Neuronal stem cell (in vitro differentiated cells): ENCODE data around the gene TPO.

Experiments used
- DNase-seq: peaks from one replicate; pipeline ENCODE4 v3.0.0-alpha.2; 2013; ENCODE audit warnings: low spot score
- H2AFZ ChIP-seq: one replicate; pipeline ENCODE4 v1.6.1; 2013; ENCODE audit warnings: mild to moderate bottlenecking, low read length, inconsistent platforms
- H2AK5ac ChIP-seq: 2 replicates; pipeline ENCODE4 v1.6.1; 2013; ENCODE audit warnings: low read depth, mild to moderate bottlenecking, inconsistent platforms, low read length, moderate library complexity, mixed read lengths
- H2BK120ac ChIP-seq: 2 replicates; pipeline ENCODE4 v1.6.1; 2013; ENCODE audit warnings: low read depth, mild to moderate bottlenecking, inconsistent platforms, low read length, moderate library complexity, mixed read lengths
- H2BK12ac ChIP-seq: one replicate; pipeline ENCODE4 v1.6.1; 2013; ENCODE audit warnings: low read length, inconsistent platforms
- H2BK15ac ChIP-seq: 2 replicates; pipeline ENCODE4 v1.6.1; 2013; ENCODE audit warnings: mild to moderate bottlenecking, low read length, inconsistent platforms, mixed read lengths
- H2BK5ac ChIP-seq: one replicate; pipeline ENCODE4 v1.6.1; 2013; ENCODE audit warnings: inconsistent platforms, mild to moderate bottlenecking, low read length, moderate library complexity
- H3K14ac ChIP-seq: one replicate; pipeline ENCODE4 v1.6.1; 2013; ENCODE audit warnings: low read length, inconsistent platforms
- H3K18ac ChIP-seq: 2 replicates; pipeline ENCODE4 v1.6.1; 2013; ENCODE audit warnings: low read length, inconsistent platforms
- H3K23ac ChIP-seq: 2 replicates; pipeline ENCODE4 v1.6.1; 2013; ENCODE audit warnings: low read depth, mild to moderate bottlenecking, mixed read lengths, low read length, inconsistent platforms; ENCODE audit not compliant: poor library complexity
- H3K27ac ChIP-seq: replicated peaks from 3 replicates; pipeline ENCODE4 v1.5.1; 2013; ENCODE audit warnings: low read length, inconsistent platforms
- H3K27me3 ChIP-seq, 3 experiments: 2 replicates each; pipeline ENCODE4 v1.6.1; 2013; ENCODE audit warnings: low read length in 3 of 3, mild to moderate bottlenecking in 2 of 3, inconsistent platforms in 1 of 3, low read depth in 1 of 3, mixed read lengths in 1 of 3, moderate library complexity in 1 of 3; ENCODE audit not compliant: control insufficient read depth in 3 of 3, insufficient read depth in 3 of 3
- H3K36me3 ChIP-seq, 2 donors: replicated peaks in 1 of 2; 2 replicates each; pipeline ENCODE4 v1.6.1; 2013; ENCODE audit warnings: low read length in 2 of 2; ENCODE audit not compliant: control insufficient read depth in 2 of 2, insufficient read depth in 2 of 2
- H3K4ac ChIP-seq: 2 replicates; pipeline ENCODE4 v1.6.1; 2013; ENCODE audit warnings: inconsistent platforms, mild to moderate bottlenecking, low read length, moderate library complexity
- H3K4me1 ChIP-seq, 2 donors: 1 replicate in 1 of 2; 2 replicates in 1 of 2; pipeline ENCODE4 v1.6.1; 2013; ENCODE audit warnings: low read length in 2 of 2, low read depth in 1 of 2; ENCODE audit not compliant: control insufficient read depth in 2 of 2, insufficient read depth in 1 of 2
- H3K4me2 ChIP-seq: one replicate; pipeline ENCODE4 v1.6.1; 2013; ENCODE audit warnings: mild to moderate bottlenecking, low read length, inconsistent platforms; ENCODE audit not compliant: insufficient read depth, poor library complexity, severe bottlenecking
- H3K4me3 ChIP-seq, 2 donors: 2 replicates each; pipeline ENCODE4 v1.5.1; 2013; ENCODE audit warnings: low read length in 2 of 2, mild to moderate bottlenecking in 2 of 2, inconsistent platforms in 1 of 2, moderate library complexity in 1 of 2
- H3K79me1 ChIP-seq: one replicate; pipeline ENCODE4 v1.6.1; 2013; ENCODE audit warnings: low read depth, mild to moderate bottlenecking, inconsistent platforms, low read length, moderate library complexity
- H3K9ac ChIP-seq: one replicate; pipeline ENCODE4 v1.6.1; 2013; ENCODE audit warnings: mild to moderate bottlenecking, low read depth, low read length, inconsistent platforms; ENCODE audit not compliant: poor library complexity
- H3K9me3 ChIP-seq, 2 donors: replicated peaks in 1 of 2; 2 replicates each; pipeline versions ENCODE3 to v1.6.1; 2013; ENCODE audit warnings: low read length in 2 of 2, mild to moderate bottlenecking in 2 of 2, inconsistent platforms in 1 of 2, low read depth in 1 of 2, mixed read lengths in 1 of 2, moderate library complexity in 1 of 2; ENCODE audit not compliant: control insufficient read depth in 2 of 2, insufficient read depth in 1 of 2
- H4K8ac ChIP-seq: one replicate; pipeline ENCODE4 v1.6.1; 2013; ENCODE audit warnings: low read depth, mild to moderate bottlenecking, inconsistent platforms, low read length, moderate library complexity
- H4K91ac ChIP-seq: one replicate; pipeline ENCODE4 v1.6.1; 2013; ENCODE audit warnings: low read length, low read depth, mild to moderate bottlenecking, inconsistent platforms; ENCODE audit not compliant: poor library complexity
- WGBS, 2 donors: extraction: QIAGEN DNeasy Blood & Tissue Kit; methylation state at CpG; one replicate each; pipeline ENCODE4 v1.1.7; 2013; ENCODE audit warnings: missing lambda C conversion rate in 2 of 2, mixed read lengths in 1 of 2; ENCODE audit not compliant: insufficient read length in 2 of 2, insufficient replicate concordance in 1 of 2; ENCODE audit errors: extremely low coverage in 2 of 2; 5-methylcytosine and 5-hydroxymethylcytosine counted together

The TPO gene

DNA sequence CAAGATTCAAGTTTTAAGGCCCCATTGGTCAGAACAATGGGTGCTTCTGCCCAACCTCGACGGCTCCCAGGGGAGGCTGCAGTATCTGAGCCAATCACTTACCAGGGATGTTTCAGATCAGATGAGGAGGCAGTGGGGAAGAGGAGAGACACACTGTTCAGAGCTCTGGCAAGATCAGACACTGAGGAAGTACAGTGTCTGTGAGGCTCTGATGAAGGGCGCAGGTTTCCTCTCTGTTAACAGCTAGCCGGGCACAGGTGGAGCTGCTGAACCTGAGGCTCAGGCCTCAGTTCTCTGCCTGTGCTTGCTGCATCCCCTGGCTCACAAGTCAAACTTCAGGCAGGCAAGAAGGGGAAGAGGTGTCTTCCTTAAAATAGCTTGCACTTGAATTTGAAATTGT is 69.7 kb downstream of the TPO start:
- H3K9ac ChIP-seq, result no peak overlapping the region
- H2BK15ac ChIP-seq, result no peak overlapping the region
- H3K27me3 ChIP-seq, result no peaks in the 10 kb centered on the region
- DNase-seq, result no peak
- H3K36me3 ChIP-seq, result no peaks in the 10 kb centered on the region
- no CpG with 5 or more reads among the region's 4 CpGs for WGBS, 2 donors
- H2BK120ac ChIP-seq, result no peak overlapping the region
- H3K4me3 ChIP-seq, result no peak overlapping the region
- no peak overlapping the region for H2AFZ ChIP-seq
- H3K4me1 ChIP-seq, result peaks cover 0 to 4% of the 10 kb centered on the region in 2 donors
- no peak overlapping the region for H3K4ac ChIP-seq
- H3K79me1 ChIP-seq, result no peaks in the 10 kb centered on the region
- peak overlapping the region; percentile 43 for H4K91ac ChIP-seq
- no peak overlapping the region for H3K14ac ChIP-seq
- no peak overlapping the region for H2AK5ac ChIP-seq
- peak overlapping the region; percentile 30 for H2BK5ac ChIP-seq
- no peak overlapping the region for H3K27ac ChIP-seq
- no peak overlapping the region for H3K18ac ChIP-seq
- no peak overlapping the region for H2BK12ac ChIP-seq
- no peak overlapping the region for H3K4me2 ChIP-seq
- H3K9me3 ChIP-seq, result no peaks in the 10 kb centered on the region
- no peak overlapping the region for H3K23ac ChIP-seq
- H4K8ac ChIP-seq, result no peak overlapping the region

DNA sequence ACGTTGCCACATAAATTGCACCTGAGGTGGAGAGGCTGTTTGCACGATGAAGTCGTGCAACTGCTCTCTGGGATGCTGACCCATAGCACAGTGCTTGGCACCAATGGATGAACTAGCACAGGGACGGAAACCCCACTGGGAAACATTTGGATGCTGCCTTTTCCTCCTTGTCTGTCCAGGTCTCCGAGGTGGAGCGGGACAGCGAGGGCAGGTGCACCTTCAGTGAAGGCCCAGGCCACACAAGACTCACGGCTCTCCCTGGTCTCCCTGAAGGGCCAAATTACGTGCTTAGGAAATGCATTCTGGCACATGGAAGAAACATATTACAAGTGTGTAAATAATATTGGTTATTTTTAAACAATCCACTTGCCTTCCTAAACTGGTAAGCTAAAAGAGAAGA is 70.3 kb downstream of the TPO start:
- no peak overlapping the region for H4K91ac ChIP-seq
- H2BK12ac ChIP-seq, result no peak overlapping the region
- no peak for DNase-seq
- H3K27me3 ChIP-seq, result no peaks in the 10 kb centered on the region
- no peak overlapping the region for H3K14ac ChIP-seq
- no peak overlapping the region for H2BK120ac ChIP-seq
- H3K18ac ChIP-seq, result no peak overlapping the region
- H2AFZ ChIP-seq, result no peak overlapping the region
- no CpG with 5 or more reads among the region's 9 CpGs for WGBS, 2 donors
- no peak overlapping the region for H3K4ac ChIP-seq
- H3K9ac ChIP-seq, result no peak overlapping the region
- H4K8ac ChIP-seq, result no peak overlapping the region
- no peak overlapping the region for H2BK5ac ChIP-seq
- H3K9me3 ChIP-seq, result no peaks in the 10 kb centered on the region
- no peak overlapping the region for H3K27ac ChIP-seq
- H3K36me3 ChIP-seq, result no peaks in the 10 kb centered on the region
- no peak overlapping the region for H3K23ac ChIP-seq
- no peaks in the 10 kb centered on the region for H3K79me1 ChIP-seq
- H2BK15ac ChIP-seq, result no peak overlapping the region
- no peak overlapping the region for H3K4me3 ChIP-seq
- no peak overlapping the region for H3K4me2 ChIP-seq
- H2AK5ac ChIP-seq, result no peak overlapping the region
- H3K4me1 ChIP-seq, result peaks cover 0 to 8% of the 10 kb centered on the region in 2 donors

DNA sequence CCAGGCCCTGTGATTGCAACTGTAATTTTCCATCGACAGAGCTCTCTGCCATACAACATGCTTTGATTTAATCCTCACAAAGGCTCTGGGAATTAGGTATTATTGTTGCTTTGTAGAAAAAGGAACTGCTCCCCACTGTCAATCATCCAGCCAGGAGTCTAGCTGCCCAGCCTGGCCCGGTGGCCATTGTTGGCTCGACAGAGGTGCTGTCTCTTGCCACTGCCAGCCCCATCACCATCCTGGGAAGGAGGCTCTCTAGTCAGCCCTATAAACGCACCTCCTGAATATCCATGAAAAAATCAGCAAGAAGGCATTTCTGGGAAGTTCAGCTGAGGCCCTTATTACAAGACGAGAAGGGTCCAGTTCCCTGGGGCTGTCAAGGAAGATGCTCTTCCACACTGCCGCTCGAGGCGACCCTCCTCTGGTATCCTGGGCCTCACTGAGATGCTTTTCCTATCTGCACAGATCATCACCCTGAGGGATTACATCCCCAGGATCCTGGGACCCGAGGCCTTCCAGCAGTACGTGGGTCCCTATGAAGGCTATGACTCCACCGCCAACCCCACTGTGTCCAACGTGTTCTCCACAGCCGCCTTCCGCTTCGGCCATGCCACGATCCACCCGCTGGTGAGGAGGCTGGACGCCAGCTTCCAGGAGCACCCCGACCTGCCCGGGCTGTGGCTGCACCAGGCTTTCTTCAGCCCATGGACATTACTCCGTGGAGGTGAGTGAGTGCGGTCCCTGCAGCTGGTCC is 71.0 kb downstream of the TPO start:
- no peak overlapping the region for H2BK5ac ChIP-seq
- H3K4me3 ChIP-seq, result peak overlapping the region in 1 of 2 donors; percentile 29
- no peaks in the 10 kb centered on the region for H3K79me1 ChIP-seq
- peak overlapping the region; percentile 82 for H2AK5ac ChIP-seq
- DNase-seq, result no peak
- H3K4ac ChIP-seq, result no peak overlapping the region
- no peak overlapping the region for H3K4me2 ChIP-seq
- no peak overlapping the region for H2BK120ac ChIP-seq
- H3K27ac ChIP-seq, result no peak overlapping the region
- H3K14ac ChIP-seq, result no peak overlapping the region
- no peaks in the 10 kb centered on the region for H3K27me3 ChIP-seq
- no peaks in the 10 kb centered on the region for H3K9me3 ChIP-seq
- no peak overlapping the region for H2BK12ac ChIP-seq
- H3K23ac ChIP-seq, result no peak overlapping the region
- whole genome bisulfite sequencing, 2 donors, result no CpG with 5 or more reads among the region's 22 CpGs
- no peak overlapping the region for H3K9ac ChIP-seq
- H3K18ac ChIP-seq, result peak overlapping the region; percentile 65
- no peak overlapping the region for H2BK15ac ChIP-seq
- peaks cover 0 to 9% of the 10 kb centered on the region in 2 donors for H3K4me1 ChIP-seq
- H2AFZ ChIP-seq, result no peak overlapping the region
- no peak overlapping the region for H4K91ac ChIP-seq
- no peaks in the 10 kb centered on the region for H3K36me3 ChIP-seq
- H4K8ac ChIP-seq, result no peak overlapping the region

DNA sequence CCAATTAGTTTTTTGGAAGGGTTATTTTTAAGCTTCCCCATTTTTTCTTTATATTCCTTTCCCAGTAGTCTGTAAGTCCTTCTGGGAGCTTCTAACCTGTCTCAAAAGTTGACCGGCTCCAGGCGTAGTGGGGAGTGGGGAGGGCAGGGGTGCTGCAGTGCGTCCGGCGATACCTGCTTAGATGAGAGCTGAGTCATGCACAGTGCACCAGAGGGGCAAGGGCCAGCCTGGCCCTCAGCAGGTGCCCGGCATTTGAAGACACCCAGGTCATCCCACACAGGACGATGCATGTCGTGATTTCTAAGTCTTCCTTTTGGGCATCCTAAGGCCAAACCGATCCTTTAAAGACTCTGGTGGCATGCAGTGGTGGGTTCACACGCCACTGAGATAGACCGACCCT is 73.4 kb downstream of the TPO start:
- Histone ChIP-seq H2BK120ac (no peak overlapping the region), H3K18ac (peak overlapping the region; percentile 20), H3K23ac (no peak overlapping the region), H3K9me3 (no peaks in the 10 kb centered on the region), H2BK15ac (no peak overlapping the region), H3K27me3 (no peaks in the 10 kb centered on the region), H3K36me3 (no peaks in the 10 kb centered on the region), H3K79me1 (no peaks in the 10 kb centered on the region), H3K4ac (no peak overlapping the region), H2AFZ (no peak overlapping the region), H3K27ac (no peak overlapping the region), H2BK5ac (no peak overlapping the region), H3K14ac (no peak overlapping the region), H4K91ac (no peak overlapping the region), H2BK12ac (no peak overlapping the region), H3K4me2 (no peak overlapping the region), H3K9ac (no peak overlapping the region), H4K8ac (no peak overlapping the region), H3K4me1 (peaks cover 0 to 9% of the 10 kb centered on the region in 2 donors), H2AK5ac (no peak overlapping the region), H3K4me3 (no peak overlapping the region)
- WGBS, 2 donors, result no CpG with 5 or more reads among the region's 11 CpGs
- no peak for DNase-seq
